Choroid plexus epithelial cell (primary cell): ENCODE results near the gene TMEM169.

Experiments used
- DNase-seq: peaks from one replicate; pipeline ENCODE4 v3.0.0-alpha.2; 2010; ENCODE audit warnings: low read depth
- H3K4me3 ChIP-seq: 2 replicates; pipeline ENCODE4 v1.5.1; 2011; ENCODE audit warnings: low read depth, mild to moderate bottlenecking, control low read depth, low read length, moderate library complexity
- CTCF ChIP-seq: conservative IDR thresholded peaks from 2 replicates; pipeline ENCODE4 v1.5.1; 2011; ENCODE audit warnings: low read depth, mild to moderate bottlenecking, control low read depth, inconsistent platforms, low read length, moderate library complexity

TMEM169 gene

GRCh38 chr2:216084547-216084946 is 2.8 kb downstream of the TMEM169 start:
- TF ChIP-seq CTCF, result no peak
- DNase-seq, result no peak
- H3K4me3 ChIP-seq, result no peak overlapping the region

- no peak overlapping the region for H3K4me3 ChIP-seq
- no peak for TF ChIP-seq CTCF
- DNase-seq, result no peak
These were observed 4.6 kb downstream of the TMEM169 start for GRCh38 chr2:216086207-216086893.

- H3K4me3 ChIP-seq, result no peak overlapping the region
- no peak for DNase-seq
- no peak for TF ChIP-seq CTCF
These were observed 8.7 kb downstream of the TMEM169 start for GRCh38 chr2:216090369-216090786.

- no peak overlapping the region for H3K4me3 ChIP-seq
- no peak for DNase-seq
- TF ChIP-seq CTCF, result no peak
These were observed 10.9 kb downstream of the TMEM169 start for GRCh38 chr2:216092646-216093045.

GRCh38 chr2:216094701-216095100 is 13.0 kb downstream of the TMEM169 start:
- TF ChIP-seq CTCF, result no peak
- no peak for DNase-seq
- H3K4me3 ChIP-seq, result no peak overlapping the region

- DNase-seq, result no peak
- no peak overlapping the region for H3K4me3 ChIP-seq
- TF ChIP-seq CTCF, result no peak
These were observed 17.0 kb downstream of the TMEM169 start for GRCh38 chr2:216098421-216099334.
